ENCODE results near the gene GPNMB. TPM values are rescaled to one million over a fixed set of nuclear protein-coding genes. Genes with fewer than 3 reads are reported as not detected.

GPNMB gene
- total RNA-seq, 1 experiment from 2014 or later: 1.2 TPM

DNA sequence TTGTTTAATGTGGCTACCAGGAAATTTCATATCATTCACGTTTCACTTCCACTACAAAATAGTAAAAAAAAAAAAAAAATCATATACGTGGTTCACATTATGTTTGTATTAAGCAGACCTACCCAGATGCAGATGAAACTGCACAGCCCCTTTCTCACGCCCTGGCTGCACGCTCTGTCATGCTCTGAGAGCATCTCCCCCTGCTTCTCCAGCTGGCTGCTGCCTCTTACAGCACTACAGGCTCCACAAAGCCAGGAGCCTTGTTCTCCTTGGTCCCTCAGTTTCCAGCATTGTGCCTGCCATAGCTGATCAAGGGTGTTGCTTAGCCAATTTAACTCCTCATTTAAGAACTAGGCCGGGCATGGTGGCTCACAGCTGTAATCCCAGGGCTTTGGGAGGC, 6.9 kb upstream of the GPNMB start:
- Histone ChIP-seq H3K23ac (ENCODE audit: insufficient read length, low read depth, low read length) (no peak overlapping the region), H4K8ac (replicated peaks; ENCODE audit: insufficient read length, low read depth, low read length) (no peak overlapping the region), H3K4ac (ENCODE audit: low read depth, low read length) (no peak overlapping the region), H3K4me1 (ENCODE audit: insufficient read depth, low read length) (no peaks in the 10 kb centered on the region), H3K27ac (ENCODE audit: insufficient read length, low read depth, low read length) (no peak overlapping the region), H4K91ac (ENCODE audit: insufficient read length, low read depth, low read length) (no peak overlapping the region), H3K4me2 (ENCODE audit: insufficient read depth, insufficient read length, low read length) (no peak overlapping the region), H3K23me2 (ENCODE audit: insufficient read length, low read depth, low read length, poor library complexity, severe bottlenecking) (no peaks in the 10 kb centered on the region), H4K20me1 (ENCODE audit: control insufficient read depth, insufficient read depth, insufficient read length) (no peaks in the 10 kb centered on the region), H2AFZ (ENCODE audit: low read length) (no peak overlapping the region), H3K56ac (ENCODE audit: insufficient read length, low read depth, low read length) (no peak overlapping the region), H3K79me2 (ENCODE audit: insufficient read depth, low read length) (no peaks in the 10 kb centered on the region), H2BK5ac (ENCODE audit: insufficient read length, low read length) (no peak overlapping the region), H3K14ac (ENCODE audit: insufficient read depth, low read length) (no peak overlapping the region), H3K27me3 (ENCODE audit: insufficient read depth, low read length) (no peaks in the 10 kb centered on the region), H4K5ac (ENCODE audit: insufficient read length, low read depth, low read length) (no peak overlapping the region), H2AK5ac (ENCODE audit: insufficient read length, low read length) (no peak overlapping the region), H3K18ac (ENCODE audit: insufficient read length, low read depth, low read length) (no peak overlapping the region), H3T11ph (ENCODE audit: low read length) (no peak overlapping the region), H2BK15ac (ENCODE audit: low read depth, low read length) (no peak overlapping the region), H2BK120ac (ENCODE audit: low read depth, low read length, poor library complexity, severe bottlenecking) (no peak overlapping the region), H3K79me1 (ENCODE audit: insufficient read depth, low read depth, low read length, poor library complexity, severe bottlenecking) (no peaks in the 10 kb centered on the region), H3K9ac (ENCODE audit: extremely low read depth, insufficient read length, low read length) (no peak overlapping the region), H2BK20ac (ENCODE audit: low read depth, low read length, poor library complexity, severe bottlenecking) (no peak overlapping the region), H3K9me3 (ENCODE audit: control insufficient read depth, low read depth, low read length) (no peaks in the 10 kb centered on the region), H2BK12ac (ENCODE audit: insufficient read length, low read depth, low read length) (no peak overlapping the region)
- no peak overlapping the region for H3K4me3 Mint-ChIP-seq
- peaks cover 0 to 2% of the 10 kb centered on the region in 2 experiments; a peak in 2 of 4 replicates for H3K4me1 Mint-ChIP-seq
- H3K9me3 Mint-ChIP-seq: no peaks in the 10 kb centered on the region
- no CpG with 5 or more reads among the region's 5 CpGs for WGBS (ENCODE audit: extremely low coverage, insufficient read length, low lambda C conversion rate)
- no peak for DNase-seq
- TF ChIP-seq, protein P1, sequence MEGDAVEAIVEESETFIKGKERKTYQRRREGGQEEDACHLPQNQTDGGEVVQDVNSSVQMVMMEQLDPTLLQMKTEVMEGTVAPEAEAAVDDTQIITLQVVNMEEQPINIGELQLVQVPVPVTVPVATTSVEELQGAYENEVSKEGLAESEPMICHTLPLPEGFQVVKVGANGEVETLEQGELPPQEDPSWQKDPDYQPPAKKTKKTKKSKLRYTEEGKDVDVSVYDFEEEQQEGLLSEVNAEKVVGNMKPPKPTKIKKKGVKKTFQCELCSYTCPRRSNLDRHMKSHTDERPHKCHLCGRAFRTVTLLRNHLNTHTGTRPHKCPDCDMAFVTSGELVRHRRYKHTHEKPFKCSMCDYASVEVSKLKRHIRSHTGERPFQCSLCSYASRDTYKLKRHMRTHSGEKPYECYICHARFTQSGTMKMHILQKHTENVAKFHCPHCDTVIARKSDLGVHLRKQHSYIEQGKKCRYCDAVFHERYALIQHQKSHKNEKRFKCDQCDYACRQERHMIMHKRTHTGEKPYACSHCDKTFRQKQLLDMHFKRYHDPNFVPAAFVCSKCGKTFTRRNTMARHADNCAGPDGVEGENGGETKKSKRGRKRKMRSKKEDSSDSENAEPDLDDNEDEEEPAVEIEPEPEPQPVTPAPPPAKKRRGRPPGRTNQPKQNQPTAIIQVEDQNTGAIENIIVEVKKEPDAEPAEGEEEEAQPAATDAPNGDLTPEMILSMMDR (conservative IDR thresholded peaks at IDR 0.05): no peak
- no peaks in the 10 kb centered on the region for H3K36me3 Mint-ChIP-seq (ENCODE audit: insufficient read depth in 1 of 3, low read depth in 3 of 3)
- no peak overlapping the region for H3K27ac Mint-ChIP-seq
- no peaks in the 10 kb centered on the region for H3K27me3 Mint-ChIP-seq (ENCODE audit: low read depth)
